CMK (cell line): ENCODE measurements around the gene ATP4B.

Experiments used
- DNase-seq: peaks from one replicate; pipeline ENCODE4 v3.0.0-alpha.2; 2010; ENCODE audit warnings: low read depth

ATP4B gene

GRCh38 chr13:113657851-113658741 lies at the start of gene ATP4B:
Gene ATP4B (minus strand): TSS chr13:113658198. CDS start chr13:113658144, 54 bp downstream.
- no peak for DNase-seq

- DNase-seq, result no peak
Measured at GRCh38 chr13:113672002-113672651, 14.1 kb upstream of the ATP4B start.

GRCh38 chr13:113671066-113672001 lies 13.3 kb upstream of the ATP4B start:
- DNase-seq, result no peak

- DNase-seq, result no peak
Measured at GRCh38 chr13:113670541-113670940, 12.5 kb upstream of the ATP4B start.

GRCh38 chr13:113669755-113670341 lies 11.8 kb upstream of the ATP4B start:
- no peak for DNase-seq

- DNase-seq, result no peak
Measured at GRCh38 chr13:113669231-113669754, 11.3 kb upstream of the ATP4B start.

- DNase-seq, result no peak
Measured at GRCh38 chr13:113668491-113668971, 10.5 kb upstream of the ATP4B start.

- DNase-seq, result no peak
Measured at GRCh38 chr13:113667771-113668490, 9.9 kb upstream of the ATP4B start.

GRCh38 chr13:113666951-113667701 lies 9.1 kb upstream of the ATP4B start, which contains the start of gene GRK1:
Gene GRK1 (plus strand): TSS chr13:113667219. CDS start chr13:113667387, 168 bp downstream.
- no peak for DNase-seq

- no peak for DNase-seq
Measured at GRCh38 chr13:113666329-113666670, 8.3 kb upstream of the ATP4B start.

- DNase-seq, result no peak
Measured at GRCh38 chr13:113665597-113666328, 7.8 kb upstream of the ATP4B start.

- no peak for DNase-seq
Measured at GRCh38 chr13:113664751-113665596, 7.0 kb upstream of the ATP4B start.

GRCh38 chr13:113663934-113664333 lies 5.9 kb upstream of the ATP4B start:
- DNase-seq, result no peak

GRCh38 chr13:113661509-113661908 lies 3.5 kb upstream of the ATP4B start:
- DNase-seq, result no peak

GRCh38 chr13:113660066-113660465 lies 2.1 kb upstream of the ATP4B start:
- no peak for DNase-seq

GRCh38 chr13:113659337-113659736 lies 1.3 kb upstream of the ATP4B start:
- no peak for DNase-seq

- no peak for DNase-seq
Measured at GRCh38 chr13:113658836-113659235, 838 bp upstream of the ATP4B start.
